ENCODE measurements around the gene ZC3HAV1. TPM values are rescaled to one million over a fixed set of nuclear protein-coding genes. Genes with fewer than 3 reads are reported as not detected.
"Not testable (repeated sequence)": the region's sequence is repeated elsewhere in the genome, so short reads cannot be mapped to it uniquely, and the experiment has no call there.

The ZC3HAV1 gene
- polyA plus RNA-seq, 5 donors: 15.7 to 24.0 (median 17.5) TPM

GRCh38 chr7:139088268-139088667 is 21.3 kb downstream of the ZC3HAV1 start:
- DNase-seq: no peak

GRCh38 chr7:139087212-139087611 is 22.3 kb downstream of the ZC3HAV1 start:
- DNase-seq: no peak

GRCh38 chr7:139086454-139086853 is 23.1 kb downstream of the ZC3HAV1 start:
- no peak for DNase-seq

GRCh38 chr7:139084709-139085108 is 24.8 kb downstream of the ZC3HAV1 start:
- DNase-seq: no peak

- no peak for DNase-seq
Observed at GRCh38 chr7:139081584-139081983, 27.9 kb downstream of the ZC3HAV1 start.

GRCh38 chr7:139080905-139081304 is 28.6 kb downstream of the ZC3HAV1 start:
- no peak for DNase-seq

- no peak for DNase-seq
Observed at GRCh38 chr7:139079861-139080260, 29.7 kb downstream of the ZC3HAV1 start.

GRCh38 chr7:139078911-139079310 is 30.6 kb downstream of the ZC3HAV1 start:
- no peak for DNase-seq

- no peak for DNase-seq
Observed at GRCh38 chr7:139078399-139078798, 31.1 kb downstream of the ZC3HAV1 start.

- not testable (repeated sequence) for DNase-seq
Observed at GRCh38 chr7:139077706-139078105, 31.8 kb downstream of the ZC3HAV1 start.

- DNase-seq: no peak
Observed at GRCh38 chr7:139075871-139076686, 33.4 kb downstream of the ZC3HAV1 start.

GRCh38 chr7:139075031-139075652 is 34.4 kb downstream of the ZC3HAV1 start:
- peak; percentile 55 to 75 for DNase-seq

GRCh38 chr7:139072796-139073195 is 36.7 kb downstream of the ZC3HAV1 start:
- DNase-seq: no peak

- no peak for DNase-seq
Observed at GRCh38 chr7:139071680-139072079, 37.8 kb downstream of the ZC3HAV1 start.

GRCh38 chr7:139068544-139069399 is 40.7 kb downstream of the ZC3HAV1 start:
- no peak for DNase-seq

- DNase-seq: no peak
Observed at GRCh38 chr7:139066315-139066714, 43.2 kb downstream of the ZC3HAV1 start.

- no peak for DNase-seq
Observed at GRCh38 chr7:139065323-139065722, 44.2 kb downstream of the ZC3HAV1 start.

GRCh38 chr7:139061416-139061815 is 48.1 kb downstream of the ZC3HAV1 start:
- no peak for DNase-seq

GRCh38 chr7:139060695-139061237 is 48.8 kb downstream of the ZC3HAV1 start:
- DNase-seq: no peak

GRCh38 chr7:139059905-139060304 is 49.6 kb downstream of the ZC3HAV1 start:
- DNase-seq: no peak

- DNase-seq: no peak
Observed at GRCh38 chr7:139058943-139059342, 50.6 kb downstream of the ZC3HAV1 start.

GRCh38 chr7:139055674-139056073 is 53.8 kb downstream of the ZC3HAV1 start:
- DNase-seq: no peak
